MCF 10A (cell line): Measurements from ENCODE around the gene ARSG. TPM values are rescaled to one million over a fixed set of nuclear protein-coding genes. Genes with fewer than 3 reads are reported as not detected.

ENCODE experiments used
- BruUV-seq: library from RNA; stranded (reverse); fragments of 400-500 nt; replicated peaks from 2 replicates; lab custom pipeline; 2021; lab: Mats Ljungman, UMichigan
- CTCF ChIA-PET: fragments of 300-600 bp; sonication (Branson Sonifier 250); formaldehyde crosslinking; extraction: SDS; loops from one replicate; lab custom pipeline; 2021; ENCODE audit warnings: antibody characterized with exemption, inconsistent platforms; lab: Yijun Ruan, JAX
- POLR2A ChIA-PET: fragments of 300-600, 350-650 bp; sonication (Branson Sonifier 250); formaldehyde crosslinking; extraction: SDS; loops from one replicate; lab custom pipeline; 2020; ENCODE audit warnings: antibody characterized with exemption, inconsistent platforms; lab: Yijun Ruan, JAX
- DNase-seq: peaks from one replicate; pipeline ENCODE4 v3.0.0-alpha.2; 2018; ENCODE audit not compliant: unreplicated experiment
- H3K27ac Mint-ChIP-seq: one replicate; pipeline ENCODE4 v1.8.0; 2022; ENCODE audit warnings: mild to moderate bottlenecking, low read depth, mixed read lengths; ENCODE audit not compliant: unreplicated experiment
- H3K27me3 Mint-ChIP-seq: one replicate; pipeline ENCODE4 v1.8.0; 2022; ENCODE audit warnings: mixed read lengths; ENCODE audit not compliant: insufficient read depth, unreplicated experiment
- H3K36me3 Mint-ChIP-seq: one replicate; pipeline ENCODE4 v1.8.0; 2022; ENCODE audit warnings: mild to moderate bottlenecking, moderate library complexity, mixed read lengths; ENCODE audit not compliant: insufficient read depth, unreplicated experiment
- H3K4me1 Mint-ChIP-seq: one replicate; pipeline ENCODE4 v1.8.0; 2022; ENCODE audit warnings: mixed read lengths; ENCODE audit not compliant: insufficient read depth, unreplicated experiment
- H3K4me3 Mint-ChIP-seq: one replicate; pipeline ENCODE4 v1.8.0; 2022; ENCODE audit warnings: mild to moderate bottlenecking, moderate library complexity, mixed read lengths; ENCODE audit not compliant: unreplicated experiment
- H3K9me3 Mint-ChIP-seq: one replicate; pipeline ENCODE4 v1.8.0; 2022; ENCODE audit warnings: mixed read lengths; ENCODE audit not compliant: unreplicated experiment
- CTCF ChIP-seq: fragments of 200-600 bp; IDR thresholded peaks from one replicate; pipeline ENCODE4 v1.8.0; 2022; ENCODE audit warnings: antibody characterized with exemption, mild to moderate bottlenecking; ENCODE audit not compliant: unreplicated experiment
- intact Hi-C: fragments of 100-400 bp; cut with micrococcal nuclease; formaldehyde crosslinking; loops from 2 replicates; pipeline ENCODE4 v1.14.1; 2022
- total RNA-seq: library from RNA; stranded (reverse); gene quantifications from 2 replicates; pipeline ENCODE4 v1.2.3, GENCODE V29; 2022

Gene ARSG
- total RNA-seq, 1 experiment from 2014 or later: 5.9 TPM

GRCh38 chr17:68319410-68320162 is 28.3 kb downstream of the ARSG start:
- Mint-ChIP-seq H3K27ac (no peak overlapping the region), H3K27me3 (no peaks in the 10 kb centered on the region), H3K4me3 (no peak overlapping the region), H3K4me1 (peaks cover 15% of the 10 kb centered on the region), H3K9me3 (no peaks in the 10 kb centered on the region), H3K36me3 (no peaks in the 10 kb centered on the region)
- ChIA-PET CTCF (interaction anchor here (0.6 kb wide), 1 partner anchor 407 kb away, joined by 3 read pairs; no protein-coding TSS in a partner anchor), POLR2A (interaction anchor here (0.8 kb wide), 1 partner anchor 120 kb away, joined by 3 read pairs; no protein-coding TSS in a partner anchor)
- intact Hi-C loops: no loop called here
- no peak for TF ChIP-seq CTCF
- BruUV-seq: no TSS peak
- DNase-seq: no peak

GRCh38 chr17:68320311-68320865 is 29.1 kb downstream of the ARSG start:
- no peaks in the 10 kb centered on the region for H3K27me3 Mint-ChIP-seq
- no TSS peak for BruUV-seq
- ChIA-PET CTCF (interaction anchor here (0.6 kb wide), 1 partner anchor 146 kb away, joined by 7 read pairs; no protein-coding TSS in a partner anchor), POLR2A (interaction anchor here (0.8 kb wide), 1 partner anchor 119 kb away, joined by 3 read pairs; no protein-coding TSS in a partner anchor)
- no peak overlapping the region for H3K4me3 Mint-ChIP-seq
- H3K9me3 Mint-ChIP-seq: no peaks in the 10 kb centered on the region
- TF ChIP-seq CTCF: no peak
- no peak for DNase-seq
- no peak overlapping the region for H3K27ac Mint-ChIP-seq
- peaks cover 9% of the 10 kb centered on the region for H3K4me1 Mint-ChIP-seq
- intact Hi-C loops: no loop called here
- H3K36me3 Mint-ChIP-seq: no peaks in the 10 kb centered on the region

GRCh38 chr17:68320943-68321555 is 29.8 kb downstream of the ARSG start:
- peaks cover 9% of the 10 kb centered on the region for H3K4me1 Mint-ChIP-seq
- no peaks in the 10 kb centered on the region for H3K27me3 Mint-ChIP-seq
- DNase-seq: no peak
- BruUV-seq: no TSS peak
- H3K27ac Mint-ChIP-seq: no peak overlapping the region
- no peak overlapping the region for H3K4me3 Mint-ChIP-seq
- POLR2A ChIA-PET: no interaction called here
- CTCF ChIA-PET: interaction anchor here (0.6 to 0.9 kb wide), 2 partner anchors 143 to 145 kb away, joined by 3 to 7 read pairs; no protein-coding TSS in a partner anchor
- H3K36me3 Mint-ChIP-seq: no peaks in the 10 kb centered on the region
- H3K9me3 Mint-ChIP-seq: no peaks in the 10 kb centered on the region
- intact Hi-C loops: no loop called here
- TF ChIP-seq CTCF: no peak

GRCh38 chr17:68321556-68321954 is 30.3 kb downstream of the ARSG start:
- CTCF ChIA-PET: interaction anchor here (0.9 kb wide), 1 partner anchor 143 kb away, joined by 3 read pairs; no protein-coding TSS in a partner anchor
- Mint-ChIP-seq H3K4me1 (peaks cover 9% of the 10 kb centered on the region), H3K4me3 (no peak overlapping the region), H3K27me3 (no peaks in the 10 kb centered on the region), H3K9me3 (no peaks in the 10 kb centered on the region), H3K36me3 (no peaks in the 10 kb centered on the region), H3K27ac (no peak overlapping the region)
- no TSS peak for BruUV-seq
- intact Hi-C loops: no loop called here
- no peak for DNase-seq
- POLR2A ChIA-PET: no interaction called here
- no peak for TF ChIP-seq CTCF
